Measurements from ENCODE around the gene TIMD4. TPM values are rescaled to one million over a fixed set of nuclear protein-coding genes. Genes with fewer than 3 reads are reported as not detected.
A peak's percentile ranks its signal among the peaks of the same experiment; 100 is the strongest.

The TIMD4 gene
- total and polyA plus RNA-seq, 2 of the 13 experiments (the other 11 are each of a cell fraction or from before 2014, with no cell fraction given), result 0.50 TPM; not detected in 1

GRCh38 chr5:156951359-156951758, 11.7 kb downstream of the TIMD4 start:
- ChIA-PET CTCF (ENCODE audit: low intra/inter-chr PET ratio, low total read pairs) (no interaction called here), POLR2A (no interaction called here)
- intact Hi-C loops (cut with micrococcal nuclease; ENCODE audit: unreplicated experiment) (no loop called here), in situ Hi-C loops (cut with HindIII; ENCODE audit: extremely low pct_ligation_motif_present, low pct_unique_long_range_greater_than_20kb) (no loop called here)
- Histone ChIP-seq H3K9me3 (ENCODE audit: low read length) (no peaks in the 10 kb centered on the region), H4K20me1 (ENCODE audit: insufficient read depth, low read length) (no peaks in the 10 kb centered on the region), H3K36me3 (replicated peaks in 1 of 2; ENCODE audit: control insufficient read depth in 1 of 2, insufficient read depth in 2 of 2, low read length in 2 of 2) (no peaks in the 10 kb centered on the region), H2AFZ (ENCODE audit: low read length) (no peak overlapping the region), H3K4me2 (ENCODE audit: low read depth, low read length) (no peak overlapping the region), H3K79me2 (ENCODE audit: insufficient read depth, low read length) (no peaks in the 10 kb centered on the region), H3K4me3 (replicated peaks in 1 of 3; ENCODE audit: insufficient read depth in 1 of 3, low read depth in 2 of 3, low read length in 3 of 3) (no peak overlapping the region), H3K27me3 (ENCODE audit: control insufficient read depth in 1 of 2, insufficient read depth in 2 of 2, low read length in 2 of 2) (no peaks in the 10 kb centered on the region), H3K9ac (ENCODE audit: insufficient read depth, low read depth, low read length) (no peak overlapping the region), H3K27ac (ENCODE audit: extremely low read length, insufficient read depth, low read length) (no peak overlapping the region), H3K4me1 (ENCODE audit: insufficient read depth, low read length) (peaks cover 5% of the 10 kb centered on the region; the same call in 1 of the 2 replicates)
- FAIRE-seq (no peak), ATAC-seq (no peak), DNase-seq (ENCODE audit: low spot score) (no peak)
- 81% methylated on average over 13 of the region's 13 CpGs for WGBS (ENCODE audit: low lambda C conversion rate)
- TF ChIP-seq CEBPZ (IDR thresholded peaks at IDR 0.05; ENCODE audit: low read length), result no peak
- BruUV-seq (replicated peaks), result no TSS peak

GRCh38 chr5:156950716-156951115, 12.3 kb downstream of the TIMD4 start:
- Histone ChIP-seq H3K4me1 (ENCODE audit: insufficient read depth, low read length) (peaks cover 5% of the 10 kb centered on the region; the same call in 1 of the 2 replicates), H3K4me3 (replicated peaks in 1 of 3; ENCODE audit: insufficient read depth in 1 of 3, low read depth in 2 of 3, low read length in 3 of 3) (no peak overlapping the region), H3K79me2 (ENCODE audit: insufficient read depth, low read length) (no peaks in the 10 kb centered on the region), H2AFZ (ENCODE audit: low read length) (no peak overlapping the region), H3K4me2 (ENCODE audit: low read depth, low read length) (no peak overlapping the region), H4K20me1 (ENCODE audit: insufficient read depth, low read length) (no peaks in the 10 kb centered on the region), H3K36me3 (replicated peaks in 1 of 2; ENCODE audit: control insufficient read depth in 1 of 2, insufficient read depth in 2 of 2, low read length in 2 of 2) (no peaks in the 10 kb centered on the region), H3K27me3 (ENCODE audit: control insufficient read depth in 1 of 2, insufficient read depth in 2 of 2, low read length in 2 of 2) (no peaks in the 10 kb centered on the region), H3K9ac (ENCODE audit: insufficient read depth, low read depth, low read length) (no peak overlapping the region), H3K9me3 (ENCODE audit: low read length) (no peaks in the 10 kb centered on the region), H3K27ac (ENCODE audit: extremely low read length, insufficient read depth, low read length) (no peak overlapping the region)
- ChIA-PET POLR2A (no interaction called here), CTCF (ENCODE audit: low intra/inter-chr PET ratio, low total read pairs) (no interaction called here)
- in situ Hi-C loops (cut with HindIII; ENCODE audit: extremely low pct_ligation_motif_present, low pct_unique_long_range_greater_than_20kb) (no loop called here), intact Hi-C loops (cut with micrococcal nuclease; ENCODE audit: unreplicated experiment) (no loop called here)
- FAIRE-seq, result no peak
- ATAC-seq, result no peak
- peak; percentile 48 for TF ChIP-seq MAFF (IDR thresholded peaks at IDR 0.05; ENCODE audit: low read depth, low read length)
- peak; percentile 67 to 73 for TF ChIP-seq MAFK (conservative IDR thresholded peaks at IDR 0.05 in 1 of 2, IDR thresholded peaks at IDR 0.05 in 1 of 2; ENCODE audit: low read length in 2 of 2)
- TF ChIP-seq ZNF24 (IDR thresholded peaks at IDR 0.05), result no peak
- no TSS peak for BruUV-seq (replicated peaks)
- WGBS (ENCODE audit: low lambda C conversion rate), result 45% methylated on average over 3 of the region's 3 CpGs
- DNase-seq (ENCODE audit: low spot score), result no peak
